Measurements from ENCODE around the gene TMEM168. TPM values are rescaled to one million over a fixed set of nuclear protein-coding genes. Genes with fewer than 3 reads are reported as not detected.

Gene TMEM168
- total and polyA plus RNA-seq, 7 donors: 5.2 to 10.9 (median 8.1) TPM

DNA sequence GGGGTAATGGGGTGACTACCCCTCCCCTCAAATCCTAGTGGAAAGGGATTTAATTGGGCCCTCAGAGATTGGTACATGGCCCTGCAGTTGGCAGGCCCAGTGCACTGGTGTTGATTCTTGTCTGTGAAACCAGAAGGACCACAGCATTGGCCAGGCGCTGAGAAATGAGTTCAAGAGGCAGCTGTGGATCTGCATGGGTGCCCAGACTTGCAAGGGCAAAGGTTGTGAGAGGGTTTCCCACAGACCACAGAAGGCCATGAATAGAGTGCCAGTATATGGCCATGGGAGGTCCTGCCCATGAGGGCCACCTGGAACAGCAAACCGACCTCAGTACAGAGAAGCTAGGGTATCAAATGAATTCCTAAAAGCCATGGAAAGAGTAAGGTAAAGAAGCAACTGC lies 32.9 kb downstream of the TMEM168 start:
- intact Hi-C loops (cut with DNase I): no loop called here
- Histone ChIP-seq H3K27ac (no peak overlapping the region), H3K36me3 (ENCODE audit: insufficient read depth in 1 of 2, low read depth in 1 of 2) (no peaks in the 10 kb centered on the region), H3K27me3 (ENCODE audit: insufficient read depth in 3 of 3, low read length in 2 of 3) (no peaks in the 10 kb centered on the region), H3K4me3 (no peak overlapping the region), H3K9me3 (no peaks in the 10 kb centered on the region), H3K4me1 (no peaks in the 10 kb centered on the region)
- no peak for ATAC-seq
- WGBS, 3 donors: 66 to 92% (median 89%) methylated on average over 2 of the region's 2 CpGs
- DNase-seq: no peak
- TF ChIP-seq, protein P1, sequence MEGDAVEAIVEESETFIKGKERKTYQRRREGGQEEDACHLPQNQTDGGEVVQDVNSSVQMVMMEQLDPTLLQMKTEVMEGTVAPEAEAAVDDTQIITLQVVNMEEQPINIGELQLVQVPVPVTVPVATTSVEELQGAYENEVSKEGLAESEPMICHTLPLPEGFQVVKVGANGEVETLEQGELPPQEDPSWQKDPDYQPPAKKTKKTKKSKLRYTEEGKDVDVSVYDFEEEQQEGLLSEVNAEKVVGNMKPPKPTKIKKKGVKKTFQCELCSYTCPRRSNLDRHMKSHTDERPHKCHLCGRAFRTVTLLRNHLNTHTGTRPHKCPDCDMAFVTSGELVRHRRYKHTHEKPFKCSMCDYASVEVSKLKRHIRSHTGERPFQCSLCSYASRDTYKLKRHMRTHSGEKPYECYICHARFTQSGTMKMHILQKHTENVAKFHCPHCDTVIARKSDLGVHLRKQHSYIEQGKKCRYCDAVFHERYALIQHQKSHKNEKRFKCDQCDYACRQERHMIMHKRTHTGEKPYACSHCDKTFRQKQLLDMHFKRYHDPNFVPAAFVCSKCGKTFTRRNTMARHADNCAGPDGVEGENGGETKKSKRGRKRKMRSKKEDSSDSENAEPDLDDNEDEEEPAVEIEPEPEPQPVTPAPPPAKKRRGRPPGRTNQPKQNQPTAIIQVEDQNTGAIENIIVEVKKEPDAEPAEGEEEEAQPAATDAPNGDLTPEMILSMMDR (IDR thresholded peaks at IDR 0.05): no peak

DNA sequence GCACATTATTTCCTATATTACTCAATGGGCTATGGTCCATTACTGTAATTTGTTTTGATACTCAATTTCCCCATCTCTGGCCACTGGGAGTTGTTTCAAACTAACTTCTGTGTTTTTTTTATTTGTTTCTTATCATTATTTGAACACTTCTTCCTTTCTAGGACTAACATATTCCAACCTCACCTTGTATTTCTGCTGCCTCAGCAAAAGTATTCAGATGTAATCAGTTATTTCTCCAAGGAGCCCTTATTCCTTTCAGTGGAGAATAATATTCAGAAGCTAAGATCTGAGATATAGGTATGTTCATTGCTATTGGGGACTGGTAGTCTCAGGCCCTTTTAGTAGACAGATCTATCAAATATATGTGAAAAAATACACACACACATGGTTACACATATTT lies 36.9 kb downstream of the TMEM168 start:
- H3K36me3 ChIP-seq (ENCODE audit: insufficient read depth in 1 of 2, low read depth in 1 of 2): no peaks in the 10 kb centered on the region
- H3K4me1 ChIP-seq: no peaks in the 10 kb centered on the region
- intact Hi-C loops (cut with DNase I): no loop called here
- no peak overlapping the region for H3K4me3 ChIP-seq
- no peaks in the 10 kb centered on the region for H3K9me3 ChIP-seq
- H3K27me3 ChIP-seq (ENCODE audit: insufficient read depth in 3 of 3, low read length in 2 of 3): no peaks in the 10 kb centered on the region
- TF ChIP-seq, protein P1 (IDR thresholded peaks at IDR 0.05): no peak
- ATAC-seq (no peak), DNase-seq (no peak)
- H3K27ac ChIP-seq: no peak overlapping the region

DNA sequence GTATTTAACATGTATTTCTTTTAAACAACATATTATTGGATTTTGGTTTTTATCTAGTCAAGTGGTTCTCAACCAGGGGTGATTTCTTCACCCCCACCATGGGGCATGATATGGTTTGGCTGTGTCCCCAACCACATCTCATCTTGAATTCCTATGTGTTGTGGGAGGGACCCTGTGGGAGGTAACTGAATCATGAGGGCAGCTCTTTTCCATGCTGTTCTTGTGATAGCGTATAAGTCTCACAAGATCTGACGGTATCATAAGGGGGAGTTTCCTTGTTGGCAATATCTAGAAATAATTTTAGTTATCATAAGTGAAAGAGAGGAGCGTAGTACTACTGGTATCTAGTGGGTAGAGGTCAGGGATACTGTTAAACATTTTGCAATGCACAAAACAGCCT lies 37.6 kb downstream of the TMEM168 start:
- TF ChIP-seq, protein P1 (IDR thresholded peaks at IDR 0.05): no peak
- WGBS, 3 donors: 87 to 92% (median 92%) methylated on average over 3 of the region's 3 CpGs
- ATAC-seq: no peak
- Histone ChIP-seq H3K36me3 (ENCODE audit: insufficient read depth in 1 of 2, low read depth in 1 of 2) (no peaks in the 10 kb centered on the region), H3K4me1 (no peaks in the 10 kb centered on the region), H3K27me3 (ENCODE audit: insufficient read depth in 3 of 3, low read length in 2 of 3) (no peaks in the 10 kb centered on the region), H3K27ac (no peak overlapping the region), H3K9me3 (no peaks in the 10 kb centered on the region), H3K4me3 (no peak overlapping the region)
- intact Hi-C loops (cut with DNase I): no loop called here
- no peak for DNase-seq

DNA sequence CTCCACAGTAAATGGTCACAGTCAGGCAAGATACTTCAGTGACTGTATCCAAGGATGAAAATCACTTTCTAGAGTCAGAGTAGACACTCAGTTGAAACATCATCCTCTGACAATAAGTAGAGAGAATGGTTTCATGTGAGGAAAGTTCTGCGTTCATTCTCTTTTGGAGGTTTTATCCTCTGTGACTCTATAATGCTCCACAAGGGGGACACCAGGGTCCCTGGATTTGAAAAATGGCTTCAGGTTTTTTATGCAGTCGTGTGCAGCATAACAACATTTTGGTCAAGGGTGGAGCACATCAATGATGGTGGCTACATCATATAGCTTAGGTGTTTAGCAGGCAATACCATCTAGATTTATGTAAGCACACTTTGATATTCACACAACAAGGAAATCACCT lies 40.4 kb downstream of the TMEM168 start:
- intact Hi-C loops (cut with DNase I): no loop called here
- Histone ChIP-seq H3K36me3 (ENCODE audit: insufficient read depth in 1 of 2, low read depth in 1 of 2) (no peaks in the 10 kb centered on the region), H3K9me3 (no peaks in the 10 kb centered on the region), H3K27me3 (ENCODE audit: insufficient read depth in 3 of 3, low read length in 2 of 3) (no peaks in the 10 kb centered on the region), H3K27ac (no peak overlapping the region), H3K4me3 (no peak overlapping the region), H3K4me1 (no peaks in the 10 kb centered on the region)
- DNase-seq (no peak), ATAC-seq (no peak)
- 65 to 75% (median 65%) methylated on average over 2 of the region's 2 CpGs for WGBS, 3 donors
- TF ChIP-seq, protein P1 (IDR thresholded peaks at IDR 0.05): no peak

DNA sequence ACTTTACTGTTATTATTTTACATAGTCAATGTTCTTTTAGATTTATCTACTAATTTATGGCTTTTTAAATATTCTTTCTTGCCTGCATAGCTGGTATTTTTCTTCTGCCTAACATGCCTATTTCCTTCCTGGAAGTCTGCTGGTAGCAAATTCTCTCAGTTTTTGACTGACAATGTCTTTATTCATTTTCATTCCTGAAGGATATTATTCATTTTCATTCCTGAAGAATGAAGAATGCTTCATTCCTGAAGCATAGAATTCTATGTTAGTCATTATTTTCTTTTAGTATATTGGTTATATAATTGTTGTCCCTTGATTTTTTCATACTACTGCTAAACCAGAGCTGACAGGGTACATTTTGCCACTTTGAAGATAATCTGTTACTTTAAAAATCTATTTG lies 41.8 kb downstream of the TMEM168 start:
- DNase-seq: no peak
- Histone ChIP-seq H3K4me1 (no peaks in the 10 kb centered on the region), H3K36me3 (ENCODE audit: insufficient read depth in 1 of 2, low read depth in 1 of 2) (no peaks in the 10 kb centered on the region), H3K27me3 (ENCODE audit: insufficient read depth in 3 of 3, low read length in 2 of 3) (no peaks in the 10 kb centered on the region), H3K4me3 (no peak overlapping the region), H3K9me3 (no peaks in the 10 kb centered on the region), H3K27ac (no peak overlapping the region)
- intact Hi-C loops (cut with DNase I): no loop called here
- TF ChIP-seq, protein P1 (IDR thresholded peaks at IDR 0.05): no peak
- no peak for ATAC-seq
